Erythroblast (primary cell): ENCODE measurements around the gene PRM3.
"Not testable (repeated sequence)": the region's sequence is repeated elsewhere in the genome, so short reads cannot be mapped to it uniquely, and the experiment has no call there.

Source experiments
- DNase-seq, 2 experiments: peaks; one replicate each; lab custom pipeline; 2025; lab: John Stamatoyannopoulos, UW
- GATA1 ChIP-seq: IDR thresholded peaks from 2 replicates; pipeline ENCODE4 v1.6.1; 2011; ENCODE audit warnings: low read depth, mild to moderate bottlenecking, control low read depth, low read length, moderate library complexity
- POLR2A ChIP-seq: IDR thresholded peaks from 2 replicates; pipeline ENCODE4 v1.6.1; 2011; ENCODE audit warnings: mild to moderate bottlenecking, low read length

PRM3 gene

DNA sequence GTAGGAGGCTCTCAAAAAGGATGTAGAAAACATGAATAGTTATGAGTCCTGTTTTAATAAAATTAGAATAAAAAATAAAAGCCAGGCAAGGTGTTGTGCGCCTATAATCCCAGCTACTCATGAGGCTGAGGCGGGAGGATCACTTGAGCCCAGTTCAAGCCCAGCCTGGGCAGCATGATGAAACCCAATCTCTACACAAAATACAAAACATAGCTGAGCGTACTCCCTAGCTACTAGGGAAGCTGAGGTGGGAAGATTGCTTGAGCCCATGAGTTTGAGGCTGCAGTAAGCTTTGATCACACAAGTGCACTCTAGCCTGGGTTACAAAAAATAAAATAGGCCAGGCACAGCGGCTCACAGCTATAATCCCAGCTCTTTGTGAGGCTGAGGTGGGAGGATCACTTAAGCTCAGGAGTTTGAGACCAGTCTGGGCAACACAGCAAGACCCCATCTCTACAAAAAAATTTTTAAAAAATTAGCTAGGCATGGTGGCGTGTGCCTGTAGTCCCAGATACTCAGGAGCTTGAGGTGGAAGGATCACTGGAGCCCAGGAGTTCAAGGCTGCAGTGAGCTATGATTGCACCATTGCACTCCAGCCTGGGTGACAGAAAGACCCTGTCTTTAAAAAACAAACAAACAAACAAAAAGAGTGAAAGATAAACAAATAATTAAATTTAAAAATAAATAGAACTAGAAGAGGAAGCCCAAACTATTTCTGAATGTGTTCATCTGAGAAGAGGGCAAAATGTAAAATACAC, 24.9 kb upstream of the PRM3 start:
- TF ChIP-seq POLR2A: no peak
- TF ChIP-seq GATA1: no peak
- DNase-seq: no peak

DNA sequence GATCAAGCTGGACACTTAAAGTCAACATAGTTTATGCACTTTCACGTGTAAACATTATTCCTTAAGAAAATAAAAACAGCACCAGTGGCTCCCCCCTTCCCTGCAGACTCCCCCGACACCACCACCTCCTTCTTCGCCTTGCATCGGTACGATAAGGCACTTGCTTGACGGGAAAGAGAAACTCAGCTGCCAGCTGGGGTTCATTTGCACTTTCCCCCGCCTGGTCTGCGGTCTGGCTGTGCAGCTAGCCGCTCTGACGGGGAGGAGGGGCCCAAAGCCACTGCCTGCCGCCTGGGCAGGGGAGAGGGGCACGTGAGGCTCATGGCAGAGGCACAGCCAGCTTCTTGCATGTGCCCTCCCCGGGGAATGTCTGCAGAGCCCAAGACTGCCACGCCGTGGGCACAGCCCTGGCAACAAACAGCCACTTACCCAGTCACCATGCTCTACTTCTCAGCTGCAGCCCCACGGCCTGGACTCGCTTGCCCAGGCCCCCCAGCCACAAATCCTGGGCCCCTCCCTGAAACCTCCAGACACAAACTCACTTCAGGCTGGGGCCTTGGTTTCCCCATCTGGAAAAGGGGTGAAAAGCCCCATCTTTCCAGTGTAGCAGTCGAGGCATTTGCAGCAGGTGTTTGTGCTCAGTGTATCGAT, 24.2 kb upstream of the PRM3 start:
- peak; percentile 62 to 76 for DNase-seq
- TF ChIP-seq POLR2A (no peak), GATA1 (no peak)

- TF ChIP-seq POLR2A: no peak
- no peak for TF ChIP-seq GATA1
- no peak for DNase-seq
Observed at GRCh38 chr16:11296706-11297491, 23.5 kb upstream of the PRM3 start.

GRCh38 chr16:11296351-11296705, 22.9 kb upstream of the PRM3 start:
- TF ChIP-seq GATA1: no peak
- no peak for TF ChIP-seq POLR2A
- DNase-seq: no peak

DNA sequence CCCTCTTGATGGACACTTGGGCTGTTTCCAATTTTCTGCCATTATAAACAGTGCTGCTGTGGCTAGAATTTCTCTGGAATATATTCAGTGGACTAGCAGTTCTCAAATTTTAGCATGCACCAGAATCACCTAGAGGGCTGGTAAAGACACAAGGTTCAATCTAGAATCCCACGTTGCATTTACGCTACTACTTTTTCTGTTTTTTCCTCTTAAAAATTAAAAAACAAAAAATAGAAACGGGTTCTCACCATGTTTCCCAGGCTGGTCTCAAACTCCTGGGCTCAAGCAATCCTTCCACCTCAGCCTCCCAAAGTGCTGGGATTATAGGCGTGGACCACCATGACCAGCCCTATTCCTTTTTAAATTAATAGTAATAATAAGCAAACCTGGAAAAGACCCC, 22.2 kb upstream of the PRM3 start:
- DNase-seq: no peak
- TF ChIP-seq POLR2A (no peak), GATA1 (no peak)

DNA sequence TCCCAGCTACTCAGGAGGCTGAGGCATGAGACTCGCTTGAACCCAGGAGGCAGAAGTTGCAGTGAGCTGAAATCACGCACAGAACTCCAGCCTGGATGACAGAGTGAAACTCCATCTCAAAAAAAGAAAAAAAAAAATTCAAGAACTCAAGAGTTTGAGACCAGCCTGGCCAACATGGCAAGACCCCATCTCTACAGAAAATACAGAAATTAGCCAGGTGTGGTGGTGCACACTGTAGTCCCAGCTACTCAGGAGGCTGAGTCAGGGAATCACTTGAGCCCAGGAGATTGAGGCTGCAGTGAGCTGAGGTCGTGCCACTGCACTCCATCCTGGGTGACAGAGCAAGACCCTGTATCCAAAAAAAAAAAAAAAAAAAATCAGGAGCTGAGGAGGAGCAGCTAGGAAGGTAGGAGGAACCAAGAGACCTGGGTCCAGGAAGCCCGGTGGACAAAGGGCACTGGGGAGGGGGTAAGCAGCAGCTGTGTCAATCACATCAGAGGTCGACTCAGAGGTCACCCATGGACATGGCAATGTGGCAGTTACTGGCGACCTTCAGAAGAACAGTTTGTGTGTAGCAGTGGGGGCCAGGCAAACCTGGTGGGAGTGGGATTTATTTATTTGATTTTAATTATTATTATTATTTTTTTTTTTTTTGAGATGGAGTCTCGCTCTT, 18.8 kb upstream of the PRM3 start:
- DNase-seq: no peak
- TF ChIP-seq POLR2A (no peak), GATA1 (no peak)

- TF ChIP-seq GATA1: no peak
- TF ChIP-seq POLR2A: no peak
- no peak for DNase-seq
Observed at GRCh38 chr16:11291091-11291703, 17.8 kb upstream of the PRM3 start.

DNA sequence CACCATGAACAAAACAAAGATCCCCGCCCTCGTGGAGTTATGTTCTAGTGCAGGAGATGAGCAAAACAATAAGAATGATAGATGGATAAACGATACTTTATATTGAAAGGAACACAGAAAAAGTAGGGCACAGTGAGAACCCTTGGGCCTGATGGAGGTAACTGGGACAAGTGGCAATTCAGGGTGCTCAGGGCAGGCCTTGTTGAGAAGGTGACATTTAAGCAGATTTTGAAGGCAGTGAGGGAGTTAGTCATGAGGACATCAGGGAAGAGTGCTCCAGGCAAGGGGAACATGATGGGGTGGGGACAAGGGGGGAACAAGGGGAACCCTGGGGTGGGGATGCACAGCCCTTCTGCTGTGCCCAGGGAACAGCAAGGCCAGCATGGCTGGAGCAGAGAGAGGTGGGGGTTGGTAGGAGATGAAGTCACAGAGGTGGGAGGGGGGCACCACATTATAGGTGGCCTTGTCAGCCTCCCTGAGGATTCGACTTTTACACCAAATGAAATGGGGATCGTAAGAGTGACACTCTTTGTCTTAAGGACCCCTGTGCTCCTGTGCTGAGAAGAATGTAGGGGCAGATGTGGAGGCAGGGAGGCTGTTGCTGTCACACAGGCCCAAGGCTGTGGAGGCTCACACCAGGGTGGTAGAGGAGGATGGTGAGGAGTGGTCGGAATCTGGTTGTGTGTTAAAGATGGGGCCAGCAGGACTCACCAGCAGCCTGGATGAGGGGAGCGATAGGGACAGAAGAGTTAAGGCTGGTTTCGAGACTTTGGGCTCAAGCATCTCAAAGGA, 16.9 kb upstream of the PRM3 start:
- DNase-seq: no peak
- TF ChIP-seq POLR2A (no peak), GATA1 (no peak)

DNA sequence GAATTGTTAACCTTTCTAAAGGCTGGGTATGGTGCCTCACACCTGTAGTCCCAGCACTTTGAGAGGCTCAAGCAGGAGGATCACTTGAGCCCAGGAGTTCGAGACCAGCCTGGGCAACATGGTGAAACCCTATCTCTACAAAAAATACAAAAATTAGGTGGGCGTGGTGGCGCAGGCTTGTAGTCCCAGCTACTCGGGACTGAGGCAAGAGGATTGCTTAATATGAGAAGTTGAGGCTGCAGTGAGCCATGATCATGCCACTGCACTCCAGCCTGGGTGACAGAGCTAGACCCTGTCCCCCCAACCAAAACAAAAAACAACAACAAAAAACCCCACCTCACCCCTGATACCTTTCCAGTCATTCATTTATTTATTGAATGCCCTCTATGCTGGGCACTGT, 16.3 kb upstream of the PRM3 start:
- DNase-seq: not testable (repeated sequence)

DNA sequence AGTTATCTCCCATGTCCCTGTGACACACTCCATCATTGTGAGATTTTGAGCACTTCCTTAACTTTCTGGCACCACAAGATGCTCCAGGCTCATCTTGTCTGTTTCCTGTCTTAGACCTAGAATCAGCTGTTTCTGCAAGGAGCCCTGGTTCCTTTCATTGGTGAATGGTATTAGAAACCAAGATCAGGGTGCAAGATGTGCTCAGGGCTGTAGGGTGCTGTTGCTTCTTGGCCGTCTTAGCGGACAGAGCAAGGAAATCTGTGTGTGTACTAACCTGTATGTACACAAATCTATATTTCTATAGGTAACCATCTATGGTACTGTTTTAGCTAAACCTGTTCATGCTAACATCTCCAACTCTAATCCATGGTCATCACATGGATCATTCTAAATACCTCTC, 15.8 kb upstream of the PRM3 start:
- TF ChIP-seq GATA1 (no peak), POLR2A (no peak)
- DNase-seq: no peak

DNA sequence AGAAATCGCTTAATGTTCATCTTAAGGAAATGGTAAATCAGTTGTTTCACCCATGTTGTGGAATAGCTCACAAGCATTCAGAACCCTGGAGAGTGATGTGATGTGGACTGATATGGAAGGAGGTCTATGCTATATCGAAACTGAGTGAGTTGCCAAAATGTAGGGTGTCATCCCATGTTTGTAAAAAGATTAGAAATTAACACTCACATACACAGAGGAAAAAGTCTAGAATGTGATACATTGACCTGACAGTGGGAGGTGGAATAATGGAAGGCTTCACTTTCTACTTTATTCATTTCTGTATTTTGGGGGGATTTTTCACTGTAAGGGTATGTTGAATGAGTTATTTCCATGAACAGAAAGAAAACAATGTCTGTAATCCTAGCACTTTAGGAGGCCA, 12.4 kb upstream of the PRM3 start:
- DNase-seq: no peak
- TF ChIP-seq POLR2A: no peak
- no peak for TF ChIP-seq GATA1

GRCh38 chr16:11283820-11284248, 10.4 kb upstream of the PRM3 start:
- TF ChIP-seq POLR2A (no peak), GATA1 (no peak)
- DNase-seq: no peak
